Panc1 (cell line): Measurements from ENCODE around the gene SERPIND1. TPM values are rescaled to one million over a fixed set of nuclear protein-coding genes. Genes with fewer than 3 reads are reported as not detected.

Experiments
- ATAC-seq: fragments of 200-7000 bp; cut with Tn5 transposase; 2 replicates; pipeline ENCODE4 v1.9.1; 2020; ENCODE audit warnings: mild to moderate bottlenecking, moderate library complexity
- BruUV-seq: library from RNA; stranded (reverse); fragments of 400-500 nt; replicated peaks from 2 replicates; lab custom pipeline; 2021; lab: Mats Ljungman, UMichigan
- CTCF ChIA-PET: fragments of 300-600 bp; sonication (Branson Sonifier 250); formaldehyde crosslinking; loops from one replicate; lab custom pipeline; 2022; ENCODE audit warnings: antibody characterized with exemption; lab: Charles Lee
- POLR2A ChIA-PET: fragments of 300-600 bp; sonication (Branson Sonifier 250); formaldehyde crosslinking; loops from one replicate; lab custom pipeline; 2022; ENCODE audit warnings: antibody characterized with exemption; lab: Charles Lee
- DNase-seq: peaks from one replicate; pipeline ENCODE4 v3.0.0-alpha.2; 2010; ENCODE audit warnings: low read depth, low spot score
- H3K27ac ChIP-seq: 2 replicates; pipeline ENCODE4 v1.5.1; 2011; ENCODE audit warnings: mild to moderate bottlenecking, low read length, inconsistent platforms
- H3K27me3 ChIP-seq: fragments of 200-500 bp; sonication (Bioruptor generic); 2 replicates; pipeline ENCODE4 v1.6.0; 2014; ENCODE audit warnings: low read length, inconsistent platforms; ENCODE audit not compliant: control insufficient read depth, insufficient read depth
- H3K36me3 ChIP-seq: fragments of 200-500 bp; sonication (Bioruptor generic); 2 replicates; pipeline ENCODE4 v1.5.1; 2014; ENCODE audit warnings: inconsistent platforms, mild to moderate bottlenecking, low read length, moderate library complexity; ENCODE audit not compliant: control insufficient read depth, insufficient read depth
- H3K4me1 ChIP-seq: 2 replicates; pipeline ENCODE4 v1.5.1; 2011; ENCODE audit warnings: inconsistent platforms, mild to moderate bottlenecking, low read length, moderate library complexity; ENCODE audit not compliant: control insufficient read depth, insufficient read depth
- H3K4me3 ChIP-seq, 2 experiments: 2 replicates each; pipeline ENCODE4 v1.5.1; 2011 to 2012; ENCODE audit warnings: low read depth in 2 of 2, low read length in 2 of 2, mild to moderate bottlenecking in 2 of 2, inconsistent platforms in 1 of 2, moderate library complexity in 1 of 2
- H3K9me3 ChIP-seq: fragments of 200-500 bp; sonication (Bioruptor generic); 2 replicates; pipeline ENCODE4 v1.5.1; 2014; ENCODE audit warnings: low read depth, mild to moderate bottlenecking, inconsistent platforms, low read length, moderate library complexity; ENCODE audit not compliant: control insufficient read depth, insufficient read depth
- POLR2AphosphoS5 ChIP-seq: IDR thresholded peaks from 2 replicates; pipeline ENCODE4 v1.6.1; 2012; ENCODE audit warnings: mild to moderate bottlenecking, low read depth, low read length, moderate library complexity
- SIN3A ChIP-seq: IDR thresholded peaks from 2 replicates; pipeline ENCODE4 v1.6.1; 2012; ENCODE audit warnings: low read depth, mild to moderate bottlenecking, low read length, moderate library complexity, borderline replicate concordance; ENCODE audit not compliant: insufficient read depth
- TCF7L2 ChIP-seq: IDR thresholded peaks from 2 replicates; pipeline ENCODE4 v1.6.1; 2011; ENCODE audit warnings: mild to moderate bottlenecking, low read depth, low read length, inconsistent platforms
- in situ Hi-C: cut with HindIII; loops from 2 replicates; pipeline ENCODE4 v1.10.0; 2016; ENCODE audit warnings: low sequenced_read_pairs, low pct_unique_long_range_greater_than_20kb
- intact Hi-C: fragments of 100-400 bp; cut with micrococcal nuclease; formaldehyde crosslinking; loops from one replicate; pipeline ENCODE4 v1.10.0; 2022; ENCODE audit not compliant: unreplicated experiment
- total RNA-seq: library from RNA; stranded (reverse); gene quantifications from one replicate; pipeline ENCODE4 v1.2.1, GENCODE V29; 2021; ENCODE audit not compliant: unreplicated experiment
- TF ChIP-seq, protein P1 (sequence below): fragments of 450-650 bp; IDR thresholded peaks from 2 replicates; pipeline ENCODE4 v1.5.1; 2017; ENCODE audit warnings: mild to moderate bottlenecking
- TF ChIP-seq, protein P2 (sequence below), 2 experiments: IDR thresholded peaks; 2 replicates each; pipeline ENCODE4 v1.6.1; 2011 to 2012; ENCODE audit warnings: low read depth in 2 of 2, control low read depth in 1 of 2, low read length in 1 of 2, mild to moderate bottlenecking in 1 of 2, moderate library complexity in 1 of 2; ENCODE audit not compliant: insufficient read depth in 1 of 2

SERPIND1 gene
- total RNA-seq, 1 experiment from 2014 or later = 0.18 TPM

DNA sequence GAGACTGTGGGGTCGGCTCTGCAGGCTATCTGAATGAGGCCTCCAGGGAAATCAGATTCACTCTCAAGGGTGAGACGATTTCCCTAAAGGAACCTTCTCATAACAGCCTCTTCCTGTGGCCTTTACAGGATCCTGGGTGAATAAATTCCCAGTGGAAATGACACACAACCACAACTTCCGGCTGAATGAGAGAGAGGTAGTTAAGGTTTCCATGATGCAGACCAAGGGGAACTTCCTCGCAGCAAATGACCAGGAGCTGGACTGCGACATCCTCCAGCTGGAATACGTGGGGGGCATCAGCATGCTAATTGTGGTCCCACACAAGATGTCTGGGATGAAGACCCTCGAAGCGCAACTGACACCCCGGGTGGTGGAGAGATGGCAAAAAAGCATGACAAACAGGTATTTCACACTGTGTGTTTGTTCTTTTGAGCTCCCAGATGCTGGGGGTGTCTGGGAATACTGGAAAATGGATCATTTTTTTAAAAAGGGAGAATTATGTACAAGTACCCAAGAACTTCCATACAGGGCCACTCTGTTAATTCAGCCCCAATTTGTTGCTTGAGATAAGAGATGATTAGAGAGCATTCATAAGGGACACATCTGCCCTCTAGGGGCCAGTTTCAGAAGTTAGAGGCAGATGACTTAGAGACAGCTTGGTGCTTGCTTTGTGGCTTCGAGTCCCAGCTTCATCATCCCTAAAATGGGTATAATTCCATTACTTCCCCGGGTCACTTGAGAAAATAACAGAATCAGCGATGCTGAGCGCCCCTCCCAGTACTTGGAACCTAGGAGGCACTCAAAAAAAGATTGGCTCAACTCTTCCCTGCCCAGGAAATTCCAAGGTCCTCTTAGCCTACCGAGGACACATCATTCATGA, 10.2 kb downstream of the SERPIND1 start:
- in situ Hi-C loops (no loop called here), intact Hi-C loops (no loop called here)
- no peaks in the 10 kb centered on the region for H3K9me3 ChIP-seq
- DNase-seq (peak; percentile 41), ATAC-seq (peak; percentile 84)
- H3K4me3 ChIP-seq = no peak overlapping the region
- CTCF ChIA-PET = interaction anchor here (0.6 to 1.1 kb wide), 3 partner anchors 10 to 81 kb away, joined by 3 read pairs; no protein-coding TSS in a partner anchor
- no peaks in the 10 kb centered on the region for H3K27me3 ChIP-seq
- POLR2A ChIA-PET = interaction anchor here (0.6 kb wide), 2 partner anchors 187 to 589 kb away, joined by 5 read pairs; no protein-coding TSS in a partner anchor
- BruUV-seq = no TSS peak
- H3K27ac ChIP-seq = no peak overlapping the region
- TF ChIP-seq, protein P1, sequence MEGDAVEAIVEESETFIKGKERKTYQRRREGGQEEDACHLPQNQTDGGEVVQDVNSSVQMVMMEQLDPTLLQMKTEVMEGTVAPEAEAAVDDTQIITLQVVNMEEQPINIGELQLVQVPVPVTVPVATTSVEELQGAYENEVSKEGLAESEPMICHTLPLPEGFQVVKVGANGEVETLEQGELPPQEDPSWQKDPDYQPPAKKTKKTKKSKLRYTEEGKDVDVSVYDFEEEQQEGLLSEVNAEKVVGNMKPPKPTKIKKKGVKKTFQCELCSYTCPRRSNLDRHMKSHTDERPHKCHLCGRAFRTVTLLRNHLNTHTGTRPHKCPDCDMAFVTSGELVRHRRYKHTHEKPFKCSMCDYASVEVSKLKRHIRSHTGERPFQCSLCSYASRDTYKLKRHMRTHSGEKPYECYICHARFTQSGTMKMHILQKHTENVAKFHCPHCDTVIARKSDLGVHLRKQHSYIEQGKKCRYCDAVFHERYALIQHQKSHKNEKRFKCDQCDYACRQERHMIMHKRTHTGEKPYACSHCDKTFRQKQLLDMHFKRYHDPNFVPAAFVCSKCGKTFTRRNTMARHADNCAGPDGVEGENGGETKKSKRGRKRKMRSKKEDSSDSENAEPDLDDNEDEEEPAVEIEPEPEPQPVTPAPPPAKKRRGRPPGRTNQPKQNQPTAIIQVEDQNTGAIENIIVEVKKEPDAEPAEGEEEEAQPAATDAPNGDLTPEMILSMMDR = peak; percentile 77
- TF ChIP-seq, protein P2, sequence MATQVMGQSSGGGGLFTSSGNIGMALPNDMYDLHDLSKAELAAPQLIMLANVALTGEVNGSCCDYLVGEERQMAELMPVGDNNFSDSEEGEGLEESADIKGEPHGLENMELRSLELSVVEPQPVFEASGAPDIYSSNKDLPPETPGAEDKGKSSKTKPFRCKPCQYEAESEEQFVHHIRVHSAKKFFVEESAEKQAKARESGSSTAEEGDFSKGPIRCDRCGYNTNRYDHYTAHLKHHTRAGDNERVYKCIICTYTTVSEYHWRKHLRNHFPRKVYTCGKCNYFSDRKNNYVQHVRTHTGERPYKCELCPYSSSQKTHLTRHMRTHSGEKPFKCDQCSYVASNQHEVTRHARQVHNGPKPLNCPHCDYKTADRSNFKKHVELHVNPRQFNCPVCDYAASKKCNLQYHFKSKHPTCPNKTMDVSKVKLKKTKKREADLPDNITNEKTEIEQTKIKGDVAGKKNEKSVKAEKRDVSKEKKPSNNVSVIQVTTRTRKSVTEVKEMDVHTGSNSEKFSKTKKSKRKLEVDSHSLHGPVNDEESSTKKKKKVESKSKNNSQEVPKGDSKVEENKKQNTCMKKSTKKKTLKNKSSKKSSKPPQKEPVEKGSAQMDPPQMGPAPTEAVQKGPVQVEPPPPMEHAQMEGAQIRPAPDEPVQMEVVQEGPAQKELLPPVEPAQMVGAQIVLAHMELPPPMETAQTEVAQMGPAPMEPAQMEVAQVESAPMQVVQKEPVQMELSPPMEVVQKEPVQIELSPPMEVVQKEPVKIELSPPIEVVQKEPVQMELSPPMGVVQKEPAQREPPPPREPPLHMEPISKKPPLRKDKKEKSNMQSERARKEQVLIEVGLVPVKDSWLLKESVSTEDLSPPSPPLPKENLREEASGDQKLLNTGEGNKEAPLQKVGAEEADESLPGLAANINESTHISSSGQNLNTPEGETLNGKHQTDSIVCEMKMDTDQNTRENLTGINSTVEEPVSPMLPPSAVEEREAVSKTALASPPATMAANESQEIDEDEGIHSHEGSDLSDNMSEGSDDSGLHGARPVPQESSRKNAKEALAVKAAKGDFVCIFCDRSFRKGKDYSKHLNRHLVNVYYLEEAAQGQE (IDR thresholded peaks at IDR 0.05; ENCODE audit: insufficient read depth in 1 of 2, low read depth in 2 of 2, low read length in 1 of 2) = no peak
- H3K36me3 ChIP-seq = no peaks in the 10 kb centered on the region
- H3K4me1 ChIP-seq = no peaks in the 10 kb centered on the region

DNA sequence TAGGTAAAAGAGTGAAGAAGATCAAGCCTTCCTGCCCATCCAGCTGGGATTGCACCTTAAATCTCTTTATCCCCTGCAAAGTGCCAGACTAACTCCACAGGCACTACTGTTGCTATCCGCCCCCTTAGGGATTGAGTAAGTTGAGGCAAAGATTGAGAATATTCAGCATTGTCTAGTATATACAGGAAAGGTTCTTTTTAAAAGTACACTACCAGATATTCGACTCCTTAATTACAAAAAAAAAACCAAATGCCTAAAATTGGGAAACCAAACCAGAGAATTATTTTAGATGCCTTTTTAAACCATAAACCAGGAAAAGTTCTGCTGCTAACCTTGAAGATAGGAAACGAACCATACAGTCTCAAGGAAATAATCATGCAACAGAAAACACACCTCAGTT, 11.5 kb downstream of the SERPIND1 start:
- Histone ChIP-seq H3K27me3 (no peaks in the 10 kb centered on the region), H3K4me1 (no peaks in the 10 kb centered on the region), H3K9me3 (no peaks in the 10 kb centered on the region), H3K4me3 (no peak overlapping the region), H3K36me3 (no peaks in the 10 kb centered on the region), H3K27ac (no peak overlapping the region)
- POLR2A ChIA-PET = no interaction called here
- DNase-seq = no peak
- no peak for ATAC-seq
- no TSS peak for BruUV-seq
- intact Hi-C loops = no loop called here
- TF ChIP-seq POLR2AphosphoS5 = no peak
- TF ChIP-seq SIN3A = no peak
- TF ChIP-seq, protein P2 (IDR thresholded peaks at IDR 0.05; ENCODE audit: insufficient read depth in 1 of 2, low read depth in 2 of 2, low read length in 1 of 2) = no peak
- TF ChIP-seq, protein P1 = no peak
- no peak for TF ChIP-seq TCF7L2
- CTCF ChIA-PET = interaction anchor here (1.0 kb wide), 1 partner anchor 35 kb away, joined by 3 read pairs; no protein-coding TSS in a partner anchor
- in situ Hi-C loops = no loop called here
